A673 (cell line): ENCODE measurements around the gene CCR6.

ENCODE experiments used
- CTCF ChIP-seq: fragments of 300-800, 200-600 bp; sonication (generic); conservative IDR thresholded peaks from 2 replicates; pipeline ENCODE4 v1.5.1; 2017; ENCODE audit warnings: low read depth, mild to moderate bottlenecking, antibody characterized with exemption, low read length, moderate library complexity, mixed read lengths
- EZH2 ChIP-seq: fragments of 200-600 bp; sonication (generic); IDR thresholded peaks from 2 replicates; pipeline ENCODE4 v1.6.1; 2017; ENCODE audit warnings: borderline replicate concordance, low read depth, mild to moderate bottlenecking, mixed read lengths, antibody characterized with exemption, low read length; ENCODE audit not compliant: poor library complexity, severe bottlenecking

GRCh38 chr6:167096991-167097390 lies 25.9 kb upstream of the CCR6 start:
- TF ChIP-seq CTCF (no peak), EZH2 (no peak)
